DOHH2 (cell line): Measurements from ENCODE around the gene TCEAL5.

Source experiments
- CTCF ChIP-seq: fragments of 200-600 bp; sonication (generic); IDR thresholded peaks from one replicate; pipeline ENCODE4 v1.5.1; 2014; ENCODE audit warnings: antibody characterized with exemption, mild to moderate bottlenecking, low read depth, low read length; ENCODE audit not compliant: poor library complexity, severe bottlenecking
- EZH2phosphoT487 ChIP-seq: fragments of 200-600 bp; sonication (generic); IDR thresholded peaks from 2 replicates; pipeline ENCODE4 v1.6.1; 2017; ENCODE audit warnings: borderline replicate concordance, mild to moderate bottlenecking, antibody characterized with exemption, low read length, moderate library complexity, mixed read lengths

- TF ChIP-seq CTCF (no peak), EZH2phosphoT487 (no peak)
Measured at GRCh38 chrX:103240155-103240554, 36.4 kb downstream of the TCEAL5 start.
